Calu3 (cell line): Measurements from ENCODE around the gene USP15. TPM values are rescaled to one million over a fixed set of nuclear protein-coding genes. Genes with fewer than 3 reads are reported as not detected.

Experiments used
- BruUV-seq: library from RNA; stranded (reverse); fragments of 400-500 nt; replicated peaks from 2 replicates; lab custom pipeline; 2021; lab: Mats Ljungman, UMichigan
- CTCF ChIA-PET: fragments of 300-600 bp; sonication (Branson Sonifier 250); formaldehyde crosslinking; loops from one replicate; lab custom pipeline; 2022; ENCODE audit warnings: antibody characterized with exemption; lab: Charles Lee
- DNase-seq: peaks from one replicate; pipeline ENCODE4 v3.0.0; 2022
- H3K27ac Mint-ChIP-seq: one replicate; pipeline ENCODE4 v1.8.0; 2022; ENCODE audit warnings: mixed read lengths; ENCODE audit not compliant: unreplicated experiment
- H3K27me3 Mint-ChIP-seq: one replicate; pipeline ENCODE4 v1.8.0; 2022; ENCODE audit warnings: mixed read lengths; ENCODE audit not compliant: unreplicated experiment
- H3K36me3 Mint-ChIP-seq: one replicate; pipeline ENCODE4 v1.8.0; 2022; ENCODE audit warnings: mild to moderate bottlenecking, moderate library complexity, mixed read lengths; ENCODE audit not compliant: insufficient read depth, unreplicated experiment
- H3K4me1 Mint-ChIP-seq: one replicate; pipeline ENCODE4 v1.8.0; 2022; ENCODE audit warnings: mild to moderate bottlenecking, low read depth, mixed read lengths; ENCODE audit not compliant: unreplicated experiment
- H3K4me3 Mint-ChIP-seq: one replicate; pipeline ENCODE4 v1.8.0; 2022; ENCODE audit warnings: mild to moderate bottlenecking, low read depth, moderate library complexity, mixed read lengths; ENCODE audit not compliant: unreplicated experiment
- H3K9me3 Mint-ChIP-seq: one replicate; pipeline ENCODE4 v1.8.0; 2022; ENCODE audit warnings: low read depth, mixed read lengths; ENCODE audit not compliant: unreplicated experiment
- intact Hi-C: fragments of 100-400 bp; cut with micrococcal nuclease; formaldehyde crosslinking; loops from one replicate; pipeline ENCODE4 v1.10.0; 2022; ENCODE audit not compliant: unreplicated experiment
- total RNA-seq: library from RNA; stranded (reverse); gene quantifications from 2 replicates; pipeline ENCODE4 v1.2.3, GENCODE V29; 2022
- TF ChIP-seq, protein P1 (sequence below): fragments of 200-600 bp; IDR thresholded peaks from one replicate; pipeline ENCODE4 v1.8.0; 2022; ENCODE audit warnings: antibody characterized with exemption; ENCODE audit not compliant: unreplicated experiment

Gene USP15
- total RNA-seq, 1 experiment from 2014 or later: 66.1 TPM

- CTCF ChIA-PET: no interaction called here
- intact Hi-C loops: no loop called here
Observed at GRCh38 chr12:62409068-62409467, 148.9 kb downstream of the USP15 start.

GRCh38 chr12:62414180-62414579 lies 154.0 kb downstream of the USP15 start:
- H3K27ac Mint-ChIP-seq: no peak overlapping the region
- H3K4me1 Mint-ChIP-seq: no peaks in the 10 kb centered on the region
- no TSS peak for BruUV-seq
- CTCF ChIA-PET: interaction anchor here (0.7 kb wide), 1 partner anchor 701 kb away, joined by 3 read pairs; no protein-coding TSS in a partner anchor
- no peak overlapping the region for H3K4me3 Mint-ChIP-seq
- TF ChIP-seq, protein P1, sequence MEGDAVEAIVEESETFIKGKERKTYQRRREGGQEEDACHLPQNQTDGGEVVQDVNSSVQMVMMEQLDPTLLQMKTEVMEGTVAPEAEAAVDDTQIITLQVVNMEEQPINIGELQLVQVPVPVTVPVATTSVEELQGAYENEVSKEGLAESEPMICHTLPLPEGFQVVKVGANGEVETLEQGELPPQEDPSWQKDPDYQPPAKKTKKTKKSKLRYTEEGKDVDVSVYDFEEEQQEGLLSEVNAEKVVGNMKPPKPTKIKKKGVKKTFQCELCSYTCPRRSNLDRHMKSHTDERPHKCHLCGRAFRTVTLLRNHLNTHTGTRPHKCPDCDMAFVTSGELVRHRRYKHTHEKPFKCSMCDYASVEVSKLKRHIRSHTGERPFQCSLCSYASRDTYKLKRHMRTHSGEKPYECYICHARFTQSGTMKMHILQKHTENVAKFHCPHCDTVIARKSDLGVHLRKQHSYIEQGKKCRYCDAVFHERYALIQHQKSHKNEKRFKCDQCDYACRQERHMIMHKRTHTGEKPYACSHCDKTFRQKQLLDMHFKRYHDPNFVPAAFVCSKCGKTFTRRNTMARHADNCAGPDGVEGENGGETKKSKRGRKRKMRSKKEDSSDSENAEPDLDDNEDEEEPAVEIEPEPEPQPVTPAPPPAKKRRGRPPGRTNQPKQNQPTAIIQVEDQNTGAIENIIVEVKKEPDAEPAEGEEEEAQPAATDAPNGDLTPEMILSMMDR: no peak
- DNase-seq: no peak
- H3K9me3 Mint-ChIP-seq: peaks cover under 1% of the 10 kb centered on the region
- intact Hi-C loops: no loop called here
- no peaks in the 10 kb centered on the region for H3K36me3 Mint-ChIP-seq
- H3K27me3 Mint-ChIP-seq: no peaks in the 10 kb centered on the region

More at GRCh38 chr12:62409068-62409467, 148.9 kb downstream of the USP15 start:
- DNase-seq: no peak
- H3K4me3 Mint-ChIP-seq: no peak overlapping the region
- BruUV-seq: no TSS peak
- TF ChIP-seq, protein P1: no peak
- no peaks in the 10 kb centered on the region for H3K4me1 Mint-ChIP-seq
- no peaks in the 10 kb centered on the region for H3K9me3 Mint-ChIP-seq
- H3K36me3 Mint-ChIP-seq: no peaks in the 10 kb centered on the region
- no peak overlapping the region for H3K27ac Mint-ChIP-seq
- no peaks in the 10 kb centered on the region for H3K27me3 Mint-ChIP-seq

DNA sequence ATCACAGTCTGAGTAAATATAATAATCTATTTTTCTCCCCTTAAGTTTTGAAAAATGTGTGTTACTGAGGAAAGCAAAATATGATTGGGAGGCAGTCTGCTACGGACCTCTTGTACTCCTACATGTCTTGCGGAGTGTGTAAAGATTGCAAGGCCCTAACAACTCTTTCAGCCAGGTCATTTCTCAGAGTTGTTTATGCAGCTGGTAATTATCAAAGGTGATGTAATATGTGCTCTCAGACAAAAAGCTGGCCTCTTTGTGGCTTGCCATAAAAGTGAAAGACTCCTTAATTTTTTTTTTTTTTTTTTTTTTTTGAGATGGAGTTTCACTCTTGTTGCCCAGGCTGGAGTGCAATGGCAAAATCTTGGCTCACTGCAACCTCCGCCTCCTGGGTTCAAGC lies 165.9 kb downstream of the USP15 start:
- TF ChIP-seq, protein P1: no peak
- no TSS peak for BruUV-seq
- no peak overlapping the region for H3K4me3 Mint-ChIP-seq
- H3K27me3 Mint-ChIP-seq: peaks cover 12% of the 10 kb centered on the region
- no peaks in the 10 kb centered on the region for H3K36me3 Mint-ChIP-seq
- CTCF ChIA-PET: no interaction called here
- intact Hi-C loops: no loop called here
- H3K9me3 Mint-ChIP-seq: peaks cover 3% of the 10 kb centered on the region
- H3K27ac Mint-ChIP-seq: no peak overlapping the region
- no peaks in the 10 kb centered on the region for H3K4me1 Mint-ChIP-seq
- DNase-seq: no peak

DNA sequence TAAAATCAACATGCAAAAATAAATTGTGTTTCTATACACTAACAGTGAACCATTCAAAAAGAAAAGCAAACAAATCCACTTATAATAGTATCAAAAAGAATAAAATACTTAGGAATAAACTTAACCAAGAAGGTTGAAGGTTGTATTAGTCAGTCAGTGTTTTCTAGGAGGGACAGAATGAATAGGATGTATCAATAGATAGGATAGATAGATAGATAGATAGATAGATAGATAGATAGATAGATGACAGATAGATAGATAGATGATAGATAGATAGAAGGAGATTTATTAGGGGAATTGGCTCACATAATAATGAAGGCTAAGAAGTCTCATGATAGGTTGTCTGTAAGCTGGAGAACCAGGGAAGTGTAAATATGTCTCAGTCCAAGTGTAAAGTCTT lies 169.3 kb downstream of the USP15 start:
- BruUV-seq: no TSS peak
- DNase-seq: no peak
- Mint-ChIP-seq H3K27ac (no peak overlapping the region), H3K9me3 (peaks cover 3% of the 10 kb centered on the region), H3K4me1 (no peaks in the 10 kb centered on the region), H3K4me3 (no peak overlapping the region), H3K36me3 (no peaks in the 10 kb centered on the region), H3K27me3 (peaks cover 32% of the 10 kb centered on the region)
- TF ChIP-seq, protein P1: no peak
- intact Hi-C loops: no loop called here
- CTCF ChIA-PET: no interaction called here
